Hepatocyte (in vitro differentiated cells): ENCODE data around the gene CHMP1A. TPM values are rescaled to one million over a fixed set of nuclear protein-coding genes. Genes with fewer than 3 reads are reported as not detected.

Experiments
- DNase-seq: peaks from one replicate; pipeline ENCODE4 v3.0.0-alpha.2; 2016; ENCODE audit warnings: low spot score
- H2AFZ ChIP-seq: fragments of 200-600 bp; sonication (generic); 2 replicates; pipeline ENCODE4 v1.6.0; 2016; ENCODE audit warnings: antibody characterized with exemption, mild to moderate bottlenecking
- H3K27ac ChIP-seq: fragments of 200-600 bp; sonication (generic); 2 replicates; pipeline ENCODE4 v1.5.1; 2016; ENCODE audit warnings: mild to moderate bottlenecking
- H3K27me3 ChIP-seq: fragments of 200-600 bp; sonication (generic); 2 replicates; pipeline ENCODE4 v1.6.1; 2016
- H3K36me3 ChIP-seq: fragments of 200-600 bp; sonication (generic); replicated peaks from 2 replicates; pipeline ENCODE4 v1.5.1; 2016; ENCODE audit warnings: low read depth; ENCODE audit not compliant: insufficient read depth
- H3K4me1 ChIP-seq: fragments of 200-600 bp; sonication (generic); 2 replicates; pipeline ENCODE4 v1.5.1; 2016; ENCODE audit warnings: mild to moderate bottlenecking, moderate library complexity; ENCODE audit not compliant: insufficient read depth
- H3K4me2 ChIP-seq: fragments of 200-600 bp; sonication (generic); 2 replicates; pipeline ENCODE4 v1.6.0; 2016
- H3K4me3 ChIP-seq: fragments of 200-600 bp; sonication (generic); 2 replicates; pipeline ENCODE4 v1.5.1; 2016; ENCODE audit warnings: mild to moderate bottlenecking
- H3K79me2 ChIP-seq: fragments of 200-600 bp; sonication (generic); 2 replicates; pipeline ENCODE4 v1.6.0; 2017; ENCODE audit warnings: mild to moderate bottlenecking
- H3K9me2 ChIP-seq: fragments of 200-600 bp; sonication (generic); replicated peaks from 2 replicates; pipeline ENCODE4 v1.6.0; 2017; ENCODE audit warnings: mild to moderate bottlenecking; ENCODE audit not compliant: insufficient read depth
- H3K9me3 ChIP-seq: fragments of 200-600 bp; sonication (generic); 2 replicates; pipeline ENCODE4 v1.5.1; 2016; ENCODE audit warnings: low read depth, mild to moderate bottlenecking
- H4K20me1 ChIP-seq: fragments of 200-600 bp; sonication (generic); 2 replicates; pipeline ENCODE4 v1.6.0; 2016; ENCODE audit warnings: mild to moderate bottlenecking; ENCODE audit not compliant: insufficient read depth, poor library complexity, severe bottlenecking
- EZH2 ChIP-seq: fragments of 200-600 bp; sonication (generic); IDR thresholded peaks from 2 replicates; pipeline ENCODE4 v1.6.1; 2016; ENCODE audit warnings: antibody characterized with exemption, mild to moderate bottlenecking, borderline replicate concordance
- EZH2phosphoT487 ChIP-seq: fragments of 200-600 bp; sonication (generic); IDR thresholded peaks from one replicate; pipeline ENCODE4 v1.6.1; 2018; ENCODE audit warnings: antibody characterized with exemption, mild to moderate bottlenecking, low read depth, moderate library complexity; ENCODE audit not compliant: unreplicated experiment, severe bottlenecking
- WGBS: methylation state at CpG from one replicate; pipeline ENCODE4 v1.1.6; 2016; ENCODE audit warnings: low lambda C conversion rate; ENCODE audit errors: missing lambda C conversion rate; 5-methylcytosine and 5-hydroxymethylcytosine counted together
- polyA plus RNA-seq: library from polyadenylated mRNA; unstranded; fragments of >200 nt; fragmentation: Nextera tagmentation; extraction: Ambion mirVana; gene quantifications from 2 replicates; pipeline ENCODE4 v1.2.1, GENCODE V29; 2016
- total RNA-seq: library from RNA; depleted of rRNA; stranded (reverse); fragments of >200 nt; gene quantifications from 2 replicates; pipeline ENCODE4 v1.2.3, GENCODE V29; 2014
- TF ChIP-seq, protein P1 (sequence below): fragments of 200-600 bp; sonication (generic); IDR thresholded peaks from 2 replicates; pipeline ENCODE4 v1.5.1; 2016; ENCODE audit warnings: antibody characterized with exemption, mild to moderate bottlenecking; ENCODE audit not compliant: poor library complexity

CHMP1A gene
- total and polyA plus RNA-seq, 2 experiments from 2014 or later = 73.2 to 104 TPM

DNA sequence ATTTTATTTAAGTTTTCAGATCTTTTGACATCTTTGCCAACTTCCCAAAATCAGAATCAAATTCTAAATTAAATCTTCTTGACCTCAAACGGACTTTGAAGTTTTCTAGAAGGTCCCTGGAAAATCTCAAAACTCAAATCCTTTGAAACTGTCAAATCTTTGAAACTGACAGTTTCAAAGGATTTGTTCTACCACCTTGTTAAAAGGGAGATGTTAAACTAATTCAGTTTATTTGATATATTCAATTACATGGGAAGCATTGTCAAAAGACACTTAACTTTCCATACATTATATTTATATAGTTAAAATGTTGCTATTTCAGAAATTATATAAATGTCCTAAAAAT, 47.4 kb downstream of the CHMP1A start:
- peaks cover 12% of the 10 kb centered on the region for H3K4me1 ChIP-seq
- no peaks in the 10 kb centered on the region for H3K27me3 ChIP-seq
- H3K36me3 ChIP-seq = no peaks in the 10 kb centered on the region
- no peak overlapping the region for H3K4me2 ChIP-seq
- H3K4me3 ChIP-seq = no peak overlapping the region
- peak overlapping the region; percentile 35 for H3K27ac ChIP-seq
- no peaks in the 10 kb centered on the region for H3K9me3 ChIP-seq
- no peaks in the 10 kb centered on the region for H3K79me2 ChIP-seq
- H3K9me2 ChIP-seq = no peaks in the 10 kb centered on the region
- no peak for TF ChIP-seq EZH2phosphoT487
- TF ChIP-seq, protein P1, sequence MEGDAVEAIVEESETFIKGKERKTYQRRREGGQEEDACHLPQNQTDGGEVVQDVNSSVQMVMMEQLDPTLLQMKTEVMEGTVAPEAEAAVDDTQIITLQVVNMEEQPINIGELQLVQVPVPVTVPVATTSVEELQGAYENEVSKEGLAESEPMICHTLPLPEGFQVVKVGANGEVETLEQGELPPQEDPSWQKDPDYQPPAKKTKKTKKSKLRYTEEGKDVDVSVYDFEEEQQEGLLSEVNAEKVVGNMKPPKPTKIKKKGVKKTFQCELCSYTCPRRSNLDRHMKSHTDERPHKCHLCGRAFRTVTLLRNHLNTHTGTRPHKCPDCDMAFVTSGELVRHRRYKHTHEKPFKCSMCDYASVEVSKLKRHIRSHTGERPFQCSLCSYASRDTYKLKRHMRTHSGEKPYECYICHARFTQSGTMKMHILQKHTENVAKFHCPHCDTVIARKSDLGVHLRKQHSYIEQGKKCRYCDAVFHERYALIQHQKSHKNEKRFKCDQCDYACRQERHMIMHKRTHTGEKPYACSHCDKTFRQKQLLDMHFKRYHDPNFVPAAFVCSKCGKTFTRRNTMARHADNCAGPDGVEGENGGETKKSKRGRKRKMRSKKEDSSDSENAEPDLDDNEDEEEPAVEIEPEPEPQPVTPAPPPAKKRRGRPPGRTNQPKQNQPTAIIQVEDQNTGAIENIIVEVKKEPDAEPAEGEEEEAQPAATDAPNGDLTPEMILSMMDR = no peak
- no peak for TF ChIP-seq EZH2
- no peak overlapping the region for H2AFZ ChIP-seq
- H4K20me1 ChIP-seq = no peaks in the 10 kb centered on the region
- 67% methylated on average over 1 of the region's 1 CpG for WGBS
- no peak for DNase-seq

DNA sequence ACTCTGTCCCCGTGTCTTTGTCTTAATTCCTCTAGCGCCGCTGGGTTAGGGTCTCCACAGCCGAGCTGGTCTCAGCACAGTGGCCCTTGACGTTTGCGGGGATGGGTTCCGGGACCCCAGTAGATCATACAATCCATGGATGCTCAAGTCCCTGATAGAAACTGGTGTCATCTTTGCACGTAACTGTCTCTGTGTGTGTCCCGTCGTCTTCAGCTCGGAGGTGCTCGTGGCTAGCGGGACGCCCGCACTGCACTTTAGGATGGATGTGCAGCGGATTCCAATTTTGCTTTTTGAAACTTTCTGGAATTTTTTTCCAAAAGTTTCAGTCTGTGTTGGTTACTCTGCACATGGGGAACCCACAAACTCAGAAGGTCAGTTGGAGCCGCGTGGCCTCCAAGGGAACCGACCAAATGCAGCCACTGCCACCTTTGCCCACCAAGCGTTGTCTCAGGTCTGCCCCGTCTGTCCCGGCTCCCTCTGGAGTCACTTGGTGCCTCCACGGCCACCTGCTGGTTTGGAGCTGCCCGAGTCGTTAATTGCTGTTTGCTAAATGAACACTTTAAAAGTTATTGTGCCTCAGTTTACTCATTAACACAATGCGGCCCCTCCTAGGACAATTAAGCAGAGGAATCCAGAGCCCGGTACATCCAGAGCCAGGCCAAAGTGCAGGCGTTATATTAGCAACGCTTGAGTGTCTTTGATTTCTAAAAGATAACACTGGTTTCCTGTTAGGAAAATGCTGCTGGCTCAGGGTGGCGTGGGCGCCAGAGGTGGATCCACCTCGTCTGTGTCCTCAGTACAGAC, 49.4 kb downstream of the CHMP1A start:
- no peak for DNase-seq

DNA sequence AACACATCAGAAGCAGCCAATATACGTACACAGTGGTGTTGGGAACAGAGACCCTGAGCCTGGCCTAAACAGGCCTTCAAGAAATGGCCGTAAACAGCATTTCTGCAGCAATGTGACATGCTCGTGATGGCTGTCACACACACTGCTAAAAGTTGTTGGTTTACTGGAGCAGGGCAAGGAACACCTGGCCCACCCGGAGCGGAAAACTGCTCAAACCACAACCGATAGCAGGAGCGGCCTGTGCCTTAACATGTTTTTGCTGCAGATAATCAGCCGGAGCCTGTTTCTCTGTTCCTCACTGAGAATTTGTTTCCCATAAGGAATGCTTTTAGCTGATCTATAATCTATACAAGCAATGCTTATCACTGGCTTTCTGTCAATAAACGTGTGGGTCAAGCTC, 50.1 kb downstream of the CHMP1A start:
- no peak for DNase-seq
- Histone ChIP-seq H3K4me3 (no peak overlapping the region), H3K27me3 (no peaks in the 10 kb centered on the region), H3K9me3 (no peaks in the 10 kb centered on the region), H2AFZ (no peak overlapping the region), H3K27ac (no peak overlapping the region), H3K36me3 (no peaks in the 10 kb centered on the region), H4K20me1 (no peaks in the 10 kb centered on the region), H3K4me2 (no peak overlapping the region), H3K9me2 (no peaks in the 10 kb centered on the region), H3K79me2 (no peaks in the 10 kb centered on the region), H3K4me1 (peaks cover 18% of the 10 kb centered on the region)
- WGBS = 64% methylated on average over 9 of the region's 9 CpGs
- TF ChIP-seq, protein P1 = no peak
- TF ChIP-seq EZH2 = no peak
- no peak for TF ChIP-seq EZH2phosphoT487

More for the DNA sequence above, 49.4 kb downstream of the CHMP1A start:
- H3K27me3 ChIP-seq = no peaks in the 10 kb centered on the region
- no peak overlapping the region for H3K4me2 ChIP-seq
- 80% methylated on average over 32 of the region's 32 CpGs for WGBS
- TF ChIP-seq EZH2 = no peak
- TF ChIP-seq, protein P1 = no peak
- no peaks in the 10 kb centered on the region for H3K36me3 ChIP-seq
- H3K27ac ChIP-seq = peak overlapping the region; percentile 68
- peaks cover 12% of the 10 kb centered on the region for H3K4me1 ChIP-seq
- no peaks in the 10 kb centered on the region for H4K20me1 ChIP-seq
- H3K4me3 ChIP-seq = no peak overlapping the region
- H3K9me3 ChIP-seq = no peaks in the 10 kb centered on the region
- no peaks in the 10 kb centered on the region for H3K9me2 ChIP-seq
- no peak overlapping the region for H2AFZ ChIP-seq
- no peaks in the 10 kb centered on the region for H3K79me2 ChIP-seq
